ENCODE data around the gene STEAP3. TPM values are rescaled to one million over a fixed set of nuclear protein-coding genes. Genes with fewer than 3 reads are reported as not detected.

Gene STEAP3
- total RNA-seq, 1 experiment from 2014 or later = 15.4 TPM

DNA sequence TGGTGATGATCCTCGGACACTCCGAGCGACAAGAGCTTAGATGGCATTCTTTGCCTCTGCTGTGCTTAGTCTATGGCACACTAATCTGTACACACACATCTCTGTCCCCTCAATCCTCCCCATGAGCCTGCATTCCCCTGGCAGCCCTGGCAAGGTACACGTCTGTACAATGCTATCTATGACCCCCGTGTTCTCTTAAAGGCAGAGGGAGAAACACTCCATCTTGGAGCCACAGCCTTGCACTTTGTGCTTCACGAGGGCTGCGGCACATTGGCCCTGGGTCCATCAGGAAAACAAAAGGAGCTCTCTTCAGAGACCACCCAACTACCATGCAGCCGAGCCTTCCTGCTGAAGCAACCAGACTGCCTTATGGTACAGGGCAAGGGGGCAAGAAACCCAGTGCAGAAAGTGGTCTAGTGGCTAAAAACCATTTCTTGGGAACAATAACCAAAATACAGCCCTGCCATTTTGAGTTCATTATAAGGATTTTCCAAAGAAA lies 42.5 kb downstream of the STEAP3 start:
- H3K9ac ChIP-seq (ENCODE audit: extremely low read depth, insufficient read length, low read length) = no peak overlapping the region
- H4K91ac ChIP-seq (ENCODE audit: insufficient read length, low read depth, low read length) = no peak overlapping the region
- peaks cover 23 to 26% of the 10 kb centered on the region in 2 experiments for H3K4me1 Mint-ChIP-seq
- no peak overlapping the region for H2BK5ac ChIP-seq (ENCODE audit: insufficient read length, low read length)
- H2BK15ac ChIP-seq (ENCODE audit: low read depth, low read length) = no peak overlapping the region
- no peak overlapping the region for H3K4me3 Mint-ChIP-seq
- no peak overlapping the region for H2BK12ac ChIP-seq (ENCODE audit: insufficient read length, low read depth, low read length)
- H3K36me3 Mint-ChIP-seq (ENCODE audit: insufficient read depth in 1 of 3, low read depth in 3 of 3) = peaks cover 0 to 9% (median 4%) of the 10 kb centered on the region in 3 experiments; a peak in 6 of 7 replicates
- H3K79me2 ChIP-seq (ENCODE audit: insufficient read depth, low read length) = no peaks in the 10 kb centered on the region
- H3K9me3 ChIP-seq (ENCODE audit: control insufficient read depth, low read depth, low read length) = no peaks in the 10 kb centered on the region
- WGBS (ENCODE audit: extremely low coverage, insufficient read length, low lambda C conversion rate) = no CpG with 5 or more reads among the region's 8 CpGs
- no peaks in the 10 kb centered on the region for H3K27me3 Mint-ChIP-seq (ENCODE audit: low read depth)
- H3K56ac ChIP-seq (ENCODE audit: insufficient read length, low read depth, low read length) = no peak overlapping the region
- H3K27me3 ChIP-seq (ENCODE audit: insufficient read depth, low read length) = no peaks in the 10 kb centered on the region
- H3K14ac ChIP-seq (ENCODE audit: insufficient read depth, low read length) = no peak overlapping the region
- H3K4me2 ChIP-seq (ENCODE audit: insufficient read depth, insufficient read length, low read length) = no peak overlapping the region
- H2AFZ ChIP-seq (ENCODE audit: low read length) = no peak overlapping the region
- H3K23ac ChIP-seq (ENCODE audit: insufficient read length, low read depth, low read length) = no peak overlapping the region
- no peaks in the 10 kb centered on the region for H4K20me1 ChIP-seq (ENCODE audit: control insufficient read depth, insufficient read depth, insufficient read length)
- H2BK20ac ChIP-seq (ENCODE audit: low read depth, low read length, poor library complexity, severe bottlenecking) = no peak overlapping the region
- no peak overlapping the region for H2AK5ac ChIP-seq (ENCODE audit: insufficient read length, low read length)
- no peak overlapping the region for H3T11ph ChIP-seq (ENCODE audit: low read length)
- H4K5ac ChIP-seq (ENCODE audit: insufficient read length, low read depth, low read length) = no peak overlapping the region
- no peaks in the 10 kb centered on the region; the same call in 1 of the 2 replicates for H3K4me1 ChIP-seq (ENCODE audit: insufficient read depth, low read length)
- no peaks in the 10 kb centered on the region for H3K23me2 ChIP-seq (ENCODE audit: insufficient read length, low read depth, low read length, poor library complexity, severe bottlenecking)
- H4K8ac ChIP-seq (replicated peaks; ENCODE audit: insufficient read length, low read depth, low read length) = no peak overlapping the region
- H3K18ac ChIP-seq (ENCODE audit: insufficient read length, low read depth, low read length) = no peak overlapping the region
- H3K27ac ChIP-seq (ENCODE audit: insufficient read length, low read depth, low read length) = no peak overlapping the region
- H3K27ac Mint-ChIP-seq = no peak overlapping the region
- no peak overlapping the region for H3K4ac ChIP-seq (ENCODE audit: low read depth, low read length)
- peak; percentile 17 for DNase-seq
- TF ChIP-seq, protein P1, sequence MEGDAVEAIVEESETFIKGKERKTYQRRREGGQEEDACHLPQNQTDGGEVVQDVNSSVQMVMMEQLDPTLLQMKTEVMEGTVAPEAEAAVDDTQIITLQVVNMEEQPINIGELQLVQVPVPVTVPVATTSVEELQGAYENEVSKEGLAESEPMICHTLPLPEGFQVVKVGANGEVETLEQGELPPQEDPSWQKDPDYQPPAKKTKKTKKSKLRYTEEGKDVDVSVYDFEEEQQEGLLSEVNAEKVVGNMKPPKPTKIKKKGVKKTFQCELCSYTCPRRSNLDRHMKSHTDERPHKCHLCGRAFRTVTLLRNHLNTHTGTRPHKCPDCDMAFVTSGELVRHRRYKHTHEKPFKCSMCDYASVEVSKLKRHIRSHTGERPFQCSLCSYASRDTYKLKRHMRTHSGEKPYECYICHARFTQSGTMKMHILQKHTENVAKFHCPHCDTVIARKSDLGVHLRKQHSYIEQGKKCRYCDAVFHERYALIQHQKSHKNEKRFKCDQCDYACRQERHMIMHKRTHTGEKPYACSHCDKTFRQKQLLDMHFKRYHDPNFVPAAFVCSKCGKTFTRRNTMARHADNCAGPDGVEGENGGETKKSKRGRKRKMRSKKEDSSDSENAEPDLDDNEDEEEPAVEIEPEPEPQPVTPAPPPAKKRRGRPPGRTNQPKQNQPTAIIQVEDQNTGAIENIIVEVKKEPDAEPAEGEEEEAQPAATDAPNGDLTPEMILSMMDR (conservative IDR thresholded peaks at IDR 0.05) = no peak
- H3K9me3 Mint-ChIP-seq = no peaks in the 10 kb centered on the region
- no peak overlapping the region for H2BK120ac ChIP-seq (ENCODE audit: low read depth, low read length, poor library complexity, severe bottlenecking)
- H3K79me1 ChIP-seq (ENCODE audit: insufficient read depth, low read depth, low read length, poor library complexity, severe bottlenecking) = no peaks in the 10 kb centered on the region
